Adrenal gland (tissue), 12 donors: ENCODE data around the gene ARHGAP6. TPM values are rescaled to one million over a fixed set of nuclear protein-coding genes. Genes with fewer than 3 reads are reported as not detected.

Source experiments
- DNase-seq, 7 donors: peaks; one replicate each; pipeline ENCODE4 v3.0.0-alpha.2; 2019 to 2020
- H3K27ac ChIP-seq, 5 donors: fragments of 200-600 bp; sonication (generic) in 4 of 5; 1 replicate in 3 of 5; 2 replicates in 2 of 5; pipeline versions ENCODE4 v1.5.1 to v1.8.0; 2016 to 2020; ENCODE audit warnings: mild to moderate bottlenecking in 1 of 5
- H3K27me3 ChIP-seq: fragments of 200-600 bp; 2 replicates; pipeline ENCODE4 v1.8.0; 2021
- H3K36me3 ChIP-seq, 2 donors: fragments of 200-600 bp; replicated peaks in 1 of 2; 1 replicate in 1 of 2; 2 replicates in 1 of 2; pipeline versions ENCODE4 v1.5.1 to v1.8.0; 2018 to 2022
- H3K4me1 ChIP-seq, 2 donors: fragments of 200-600 bp; replicated peaks in 1 of 2; 1 replicate in 1 of 2; 2 replicates in 1 of 2; pipeline versions ENCODE4 v1.5.1 to v1.8.0; 2018 to 2021
- H3K4me3 ChIP-seq, 4 donors: fragments of 200-600 bp; sonication (generic) in 3 of 4; one replicate each; pipeline ENCODE4 v1.5.1; 2016 to 2018
- H3K9me3 ChIP-seq, 3 donors: fragments of 200-600 bp; sonication (generic) in 1 of 3; replicated peaks in 1 of 3; 1 replicate in 2 of 3; 2 replicates in 1 of 3; pipeline versions ENCODE4 v1.5.1 to v1.8.0; 2016 to 2021
- CTCF ChIP-seq, 6 experiments: fragments of 450-650 bp in 4 of 6; fragments of 200-600 bp in 2 of 6; sonication (generic) in 1 of 6; IDR thresholded peaks; 1 replicate in 5 of 6; 2 replicates in 1 of 6; pipeline versions ENCODE4 v1.5.1 to v1.8.0; 2016 to 2021; ENCODE audit warnings: antibody characterized with exemption in 6 of 6, mild to moderate bottlenecking in 2 of 6, moderate library complexity in 1 of 6
- POLR2A ChIP-seq, 2 donors: fragments of 450-650 bp; IDR thresholded peaks; one replicate each; pipeline ENCODE4 v1.6.1; 2017; ENCODE audit warnings: antibody characterized with exemption in 2 of 2, mild to moderate bottlenecking in 2 of 2, moderate library complexity in 1 of 2
- WGBS, 4 donors: extraction: QIAGEN DNeasy Blood & Tissue Kit in 2 of 4; methylation state at CpG; one replicate each; pipeline versions ENCODE4 v1.1.5 to v1.1.7; 2013 to 2017; 5-methylcytosine and 5-hydroxymethylcytosine counted together
- intact Hi-C, 2 donors: fragments of 100-400 bp; cut with DNase I; formaldehyde crosslinking; loops; one replicate each; pipeline versions ENCODE4 v1.14.1 to v1.15.0; 2022 to 2023
- polyA plus RNA-seq, 3 donors: library from polyadenylated mRNA; stranded (reverse); fragments of 200-250 nt in 2 of 3; fragments of 350-450 nt in 1 of 3; fragmentation: Illumina TruSeq in 1 of 3; extraction: RNeasy Lipid Tissue Mini Kit (QIAGEN cat#74804) in 1 of 3; gene quantifications; one replicate each; pipeline ENCODE4 v1.2.3, GENCODE V29; 2013 to 2014
- total RNA-seq, 9 donors: library from RNA; depleted of rRNA in 4 of 9; stranded (reverse); fragments of >200 nt in 4 of 9; fragments of 120-200 nt in 1 of 9; fragmentation: NEBNext Ultra II Directional in 1 of 9; extraction: Animal tissue kit (Norgen Biotek cat#: 25700) in 1 of 9; gene quantifications; one replicate each; pipeline versions ENCODE4 v1.1.0 to v1.2.4, GENCODE V29; 2013 to 2023
- donor health status: healthy with polysubstance abuse.
- donor health status: Bipolar disorder and iron deficiency.
- donor health status: DM: yes; HTN: yes; CAD: no.
- donor health status: DM: no; HTN: no; CAD: no.
- donor health status: DM: no; HTN: no; CAD: no.
- donor health status: DM: yes; HTN: yes; CAD: no.

Gene ARHGAP6
- total and polyA plus RNA-seq, 12 donors = 0.78 to 4.2 (median 2.7) TPM

GRCh38 chrX:11472381-11472780 is 193.3 kb downstream of the ARHGAP6 start:
- Histone ChIP-seq H3K9me3 (no peaks in the 10 kb centered on the region), H3K4me3 (no peak overlapping the region), H3K27ac (no peak overlapping the region), H3K27me3 (no peaks in the 10 kb centered on the region), H3K36me3 (no peaks in the 10 kb centered on the region), H3K4me1 (no peaks in the 10 kb centered on the region)
- WGBS, 4 donors = 61 to 67% (median 64%) methylated on average over 2 of the region's 2 CpGs
- intact Hi-C loops = no loop called here
- DNase-seq = no peak
- TF ChIP-seq POLR2A (IDR thresholded peaks at IDR 0.05) (no peak), CTCF (IDR thresholded peaks at IDR 0.05) (no peak)

DNA sequence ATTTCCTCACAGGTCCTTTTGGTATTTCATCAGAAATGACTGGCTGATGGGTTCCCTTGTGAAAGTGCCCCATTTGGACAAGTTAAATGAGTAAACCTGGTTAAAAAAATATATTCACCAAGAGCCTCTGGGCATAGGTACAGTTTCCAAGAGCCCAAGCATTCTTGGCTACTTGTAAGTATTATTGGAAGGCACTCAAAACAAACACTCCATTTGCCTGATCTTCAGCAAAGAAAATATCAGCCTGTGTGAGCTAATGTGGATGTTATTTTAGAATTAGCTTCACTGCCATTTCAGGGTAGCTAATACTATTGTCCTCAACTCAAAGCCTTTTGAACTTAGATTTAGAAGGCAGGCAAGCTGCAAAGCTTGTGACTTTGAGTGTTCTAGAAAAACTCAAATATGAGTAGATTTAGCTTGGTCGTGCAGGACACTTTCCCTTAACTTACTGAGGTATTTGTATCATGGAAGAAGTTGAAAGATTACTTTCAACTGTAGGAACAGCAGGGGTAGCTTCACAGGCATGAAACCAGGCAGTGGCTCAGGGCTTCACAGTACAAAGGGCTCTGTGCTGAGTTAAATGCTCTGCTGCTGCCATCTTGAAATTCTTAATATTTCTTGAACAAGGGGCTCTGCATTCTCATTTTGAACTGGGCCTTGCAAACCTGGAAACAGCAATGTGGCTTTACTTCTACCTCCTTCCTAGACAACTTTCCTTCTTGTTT is 195.3 kb downstream of the ARHGAP6 start:
- no peak for DNase-seq
- Histone ChIP-seq H3K27me3 (no peaks in the 10 kb centered on the region), H3K27ac (no peak overlapping the region), H3K9me3 (no peaks in the 10 kb centered on the region), H3K36me3 (no peaks in the 10 kb centered on the region), H3K4me1 (no peaks in the 10 kb centered on the region), H3K4me3 (no peak overlapping the region)
- intact Hi-C loops = no loop called here
- TF ChIP-seq POLR2A (IDR thresholded peaks at IDR 0.05) = no peak
- WGBS, 4 donors = 33 to 64% (median 47%) methylated on average over 1 of the region's 1 CpG

DNA sequence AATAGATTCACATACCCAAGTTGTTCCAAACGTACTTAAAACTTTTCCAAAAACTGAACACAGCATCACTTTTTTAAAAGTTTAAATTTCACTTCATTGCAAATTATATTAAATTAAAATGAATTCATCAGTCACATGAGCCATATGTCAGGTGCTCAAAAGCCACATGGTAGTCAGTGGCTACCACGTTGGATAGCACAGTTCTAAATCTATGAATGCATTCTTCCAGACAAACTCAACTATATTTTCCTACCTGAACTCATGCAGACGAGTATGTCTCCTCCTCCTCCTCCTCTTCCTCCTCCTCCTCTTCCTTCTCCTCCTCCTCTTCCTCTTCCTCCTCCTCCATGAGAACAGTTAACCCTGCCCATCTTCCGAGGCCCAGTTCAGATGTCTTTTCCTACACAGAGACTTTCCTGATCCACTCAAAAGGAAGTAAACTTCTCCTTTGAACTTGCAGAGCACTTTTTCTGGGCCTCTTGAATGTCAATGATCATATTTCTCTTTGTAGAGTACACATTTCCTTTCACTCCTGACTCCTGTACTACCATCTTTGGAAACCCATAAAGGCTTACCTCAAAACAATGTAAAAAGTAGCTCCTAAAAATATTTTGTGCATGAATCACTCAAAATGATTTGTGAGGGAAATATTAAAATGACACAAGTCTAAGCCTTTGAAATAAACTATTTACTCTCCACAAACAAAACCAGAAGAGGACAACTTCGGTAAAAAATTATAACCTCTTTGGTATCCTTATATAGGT is 199.9 kb downstream of the ARHGAP6 start:
- H3K36me3 ChIP-seq = no peaks in the 10 kb centered on the region
- intact Hi-C loops = no loop called here
- H3K4me1 ChIP-seq = no peaks in the 10 kb centered on the region
- no peak for TF ChIP-seq CTCF (IDR thresholded peaks at IDR 0.05)
- no peak for TF ChIP-seq POLR2A (IDR thresholded peaks at IDR 0.05)
- no peak overlapping the region for H3K4me3 ChIP-seq
- H3K9me3 ChIP-seq = no peaks in the 10 kb centered on the region
- no peak for DNase-seq
- H3K27me3 ChIP-seq = no peaks in the 10 kb centered on the region
- H3K27ac ChIP-seq = no peak overlapping the region
- WGBS, 4 donors = 44 to 66% (median 60%) methylated on average over 5 of the region's 5 CpGs

DNA sequence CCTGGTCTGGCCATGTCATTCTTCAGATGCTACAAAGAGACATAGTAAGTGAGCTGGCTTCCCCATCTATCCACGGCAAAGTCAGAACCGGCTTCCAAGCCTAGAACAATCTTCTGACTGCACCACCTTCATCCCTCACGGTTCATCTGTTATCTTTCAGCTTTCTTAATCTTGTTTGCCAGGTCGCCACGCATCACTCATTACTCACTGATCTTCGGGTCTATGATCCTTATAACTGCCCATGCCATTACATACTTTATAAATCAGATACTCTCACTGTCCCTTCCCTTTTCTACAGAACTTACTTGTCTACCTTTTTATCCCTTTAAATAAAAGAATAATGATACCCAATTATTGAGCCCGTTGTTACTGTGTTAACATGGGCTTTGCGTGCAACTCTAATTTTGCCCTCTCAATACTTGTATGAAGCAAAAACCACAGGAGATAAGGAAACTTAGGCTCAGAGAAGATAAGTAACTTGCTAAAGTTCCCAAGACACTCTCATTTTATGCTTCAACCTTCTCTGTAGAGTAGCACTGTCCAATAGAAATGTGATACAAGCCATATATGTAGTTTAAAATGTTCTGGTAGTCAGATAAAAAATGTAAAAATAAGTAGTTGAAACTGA is 200.8 kb downstream of the ARHGAP6 start:
- intact Hi-C loops = no loop called here
- Histone ChIP-seq H3K27ac (no peak overlapping the region), H3K4me1 (no peaks in the 10 kb centered on the region), H3K9me3 (no peaks in the 10 kb centered on the region), H3K4me3 (no peak overlapping the region), H3K36me3 (no peaks in the 10 kb centered on the region), H3K27me3 (no peaks in the 10 kb centered on the region)
- no peak for DNase-seq
- 76 to 83% (median 77%) methylated on average over 8 of the region's 8 CpGs for WGBS, 4 donors
- no peak for TF ChIP-seq CTCF (IDR thresholded peaks at IDR 0.05)
- TF ChIP-seq POLR2A (IDR thresholded peaks at IDR 0.05) = no peak
